Activated T-helper 1 cell treated with Interleukin-2 at 50 U/mL for 16 hours (primary cell): Measurements from ENCODE around the gene CLDN12.
"Not testable (repeated sequence)": the region's sequence is repeated elsewhere in the genome, so short reads cannot be mapped to it uniquely, and the experiment has no call there.

Source experiments
- DNase-seq: peaks from one replicate; pipeline ENCODE4 v3.0.0-alpha.2; 2020; ENCODE audit warnings: low read depth

Gene CLDN12

DNA sequence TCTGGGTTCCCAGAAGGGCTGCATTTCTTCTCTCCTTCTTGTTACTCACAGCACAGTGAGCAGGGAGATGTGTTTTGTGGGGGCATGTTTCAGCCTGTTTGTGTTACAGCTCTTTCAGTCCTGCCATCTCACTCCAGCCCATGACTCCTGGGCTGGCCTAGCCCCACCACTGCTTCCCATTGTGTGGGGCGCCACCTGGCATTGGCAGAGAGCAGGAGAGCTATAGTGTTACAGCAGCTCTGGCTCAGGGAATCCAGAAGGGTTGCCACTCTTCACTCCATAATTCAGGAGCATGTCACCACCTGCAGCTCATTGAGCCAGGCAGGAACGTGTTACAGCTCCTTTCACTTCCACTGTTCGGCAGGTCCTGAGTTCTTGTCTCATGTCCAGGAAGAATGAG, 30.0 kb downstream of the CLDN12 start:
- no peak for DNase-seq

DNA sequence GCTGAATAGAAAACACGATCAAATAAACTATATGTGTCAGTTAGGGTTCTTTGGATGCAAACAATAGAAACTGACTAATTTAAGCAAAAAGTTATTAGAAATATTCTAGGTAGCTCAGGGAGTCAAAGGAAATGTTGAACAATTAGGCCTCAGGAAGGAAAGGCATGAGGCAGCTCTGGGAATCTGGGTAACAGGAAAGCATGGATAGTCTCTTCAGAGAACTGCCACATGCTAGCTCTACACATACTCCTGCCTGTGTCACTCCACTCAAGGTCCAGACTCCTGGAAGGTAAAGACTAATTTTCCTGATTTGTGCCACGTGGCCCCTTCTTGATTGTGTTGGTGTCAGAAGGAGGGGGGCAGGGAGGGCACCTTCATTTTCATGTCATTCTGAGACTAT, 42.4 kb downstream of the CLDN12 start:
- no peak for DNase-seq

DNA sequence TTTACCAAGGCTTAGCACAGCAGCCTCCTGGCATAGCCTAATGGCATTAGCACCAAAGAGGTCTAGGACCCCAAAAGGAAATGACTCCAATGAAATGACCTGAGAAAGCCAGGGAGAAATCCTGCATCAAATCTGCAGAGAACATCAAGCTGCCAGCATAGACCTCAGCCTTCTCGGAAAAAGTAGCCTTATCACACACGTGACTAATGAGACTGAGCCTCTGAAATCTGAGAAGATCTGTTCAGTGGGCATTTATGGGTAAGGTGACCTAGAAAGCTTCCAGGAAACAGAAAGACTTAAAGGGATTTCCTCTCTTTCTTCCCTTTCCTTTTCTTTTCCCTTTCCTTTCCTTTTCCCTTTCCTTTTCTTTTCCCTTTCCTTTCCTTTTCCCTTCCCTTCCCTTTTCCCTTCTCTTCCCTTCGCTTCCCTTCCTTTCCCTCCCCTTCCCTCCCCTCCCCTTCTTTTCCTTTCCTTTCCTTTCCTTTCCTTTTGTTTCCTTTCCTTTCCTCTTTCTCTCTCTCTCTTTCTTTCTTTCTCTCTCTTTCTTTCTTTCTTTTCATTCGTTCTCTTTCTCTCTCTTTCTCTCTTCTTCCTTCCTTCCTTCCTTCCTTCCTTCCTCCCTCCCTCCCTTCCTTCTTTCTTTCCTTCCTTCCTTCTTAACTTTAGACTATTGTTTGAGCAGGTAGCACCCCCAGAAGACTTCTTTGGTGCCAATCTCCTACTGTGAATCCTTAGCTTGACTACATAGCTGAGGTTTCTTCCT, 43.1 kb downstream of the CLDN12 start:
- no peak for DNase-seq

DNA sequence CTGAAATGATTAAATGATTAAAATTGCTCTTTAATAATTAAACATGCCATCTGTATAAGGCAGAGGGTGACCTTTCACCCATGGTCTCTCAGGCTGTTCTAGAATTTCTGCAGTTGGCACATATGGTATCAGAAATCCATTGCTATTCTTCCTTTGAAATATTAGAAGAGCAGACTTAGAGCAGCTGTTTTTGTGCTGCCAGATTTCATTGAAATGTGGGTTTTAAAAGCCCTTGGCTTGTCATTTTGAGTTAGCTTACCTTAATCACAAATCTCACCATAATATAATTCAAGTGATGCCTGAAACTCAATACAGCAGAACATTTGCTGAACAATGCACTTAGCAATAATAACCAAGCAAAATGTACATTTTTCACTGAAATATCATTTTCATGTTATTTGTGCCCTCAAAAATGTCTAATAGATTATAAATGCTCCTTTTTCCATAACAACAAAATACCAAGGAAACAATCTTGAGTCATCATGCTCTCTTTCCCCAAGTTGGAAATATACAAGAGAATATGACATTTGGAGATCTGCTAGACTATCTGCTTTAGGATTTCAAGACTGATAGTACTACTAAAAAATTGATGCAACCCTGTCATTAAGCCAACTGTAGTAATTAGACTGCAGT, 50.1 kb downstream of the CLDN12 start:
- no peak for DNase-seq

DNA sequence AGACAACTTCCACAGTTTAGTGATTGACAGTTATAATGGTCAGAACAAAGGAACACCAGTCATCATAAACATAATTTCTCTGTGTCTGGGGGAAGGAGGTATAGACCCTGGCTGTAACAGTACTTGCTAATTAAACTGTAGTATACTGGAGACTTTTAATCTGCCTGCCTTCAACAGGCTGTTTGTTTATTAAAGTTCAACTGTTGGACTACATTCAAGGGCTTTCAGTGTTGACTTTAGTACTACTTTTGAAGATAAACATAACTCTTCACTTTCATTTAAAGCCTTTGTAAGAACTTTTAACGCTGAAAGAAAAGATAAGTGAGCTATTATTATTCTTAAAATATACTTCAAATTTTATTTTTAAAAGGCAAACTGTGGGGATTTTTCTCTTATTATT, 50.7 kb downstream of the CLDN12 start:
- no peak for DNase-seq

DNA sequence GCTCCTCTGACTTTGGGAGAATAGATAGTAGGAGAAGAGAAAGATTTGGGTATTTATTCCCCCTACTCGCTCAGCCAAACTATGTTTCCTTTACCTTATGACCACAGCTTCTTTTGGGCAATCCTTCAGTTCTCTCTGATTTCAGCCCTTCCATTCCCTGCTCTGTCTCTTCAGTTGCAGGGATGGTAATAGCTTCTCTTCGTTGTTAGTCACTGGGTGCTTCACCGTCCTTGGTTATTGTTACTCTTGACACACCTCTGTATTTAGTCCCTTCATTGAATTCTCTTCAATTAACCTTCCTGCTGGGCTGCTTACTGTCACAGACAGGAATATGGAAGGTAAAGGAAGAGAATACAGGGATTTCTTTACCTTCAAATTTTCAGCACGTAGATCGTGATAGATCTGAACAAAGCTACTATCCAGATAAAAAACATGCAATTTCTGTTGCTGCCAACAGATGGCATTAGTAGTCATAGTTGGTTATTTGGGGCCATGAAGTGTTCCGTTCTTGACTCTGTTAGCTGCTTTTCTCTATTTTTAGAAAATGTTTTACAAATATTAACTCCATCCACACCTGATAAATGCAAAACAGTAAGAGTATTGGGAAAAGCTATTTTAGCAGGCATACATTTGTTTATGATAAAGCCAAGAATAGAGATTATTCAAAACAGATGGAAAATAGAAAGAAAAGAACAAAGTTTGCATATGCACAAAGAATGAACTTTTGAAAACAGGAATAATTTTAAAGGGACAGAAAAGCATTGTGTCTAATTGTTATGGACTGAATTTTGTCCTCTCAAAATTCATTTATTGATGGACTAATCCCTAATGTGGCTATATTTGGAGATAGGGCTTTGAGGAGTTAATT, 52.1 kb downstream of the CLDN12 start:
- no peak for DNase-seq

DNA sequence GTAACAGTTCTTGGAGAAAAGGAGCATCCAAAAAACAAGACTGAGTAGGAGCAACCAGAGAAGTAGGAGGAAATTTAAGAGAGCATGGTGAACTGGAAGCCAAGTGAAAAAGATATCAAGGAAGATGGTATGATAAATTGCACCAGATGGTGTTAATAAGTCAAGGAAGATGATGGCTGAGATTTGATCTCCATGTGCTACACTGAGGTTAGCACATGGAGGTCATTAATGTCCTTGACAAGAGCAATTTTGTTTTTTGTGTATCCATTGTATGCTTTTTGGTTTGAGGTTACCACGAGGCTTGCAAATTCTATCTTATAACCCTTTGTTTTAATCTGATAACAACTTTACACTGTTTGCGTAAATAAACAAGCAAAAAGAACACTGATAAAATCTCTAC, 54.8 kb downstream of the CLDN12 start:
- DNase-seq: no peak

DNA sequence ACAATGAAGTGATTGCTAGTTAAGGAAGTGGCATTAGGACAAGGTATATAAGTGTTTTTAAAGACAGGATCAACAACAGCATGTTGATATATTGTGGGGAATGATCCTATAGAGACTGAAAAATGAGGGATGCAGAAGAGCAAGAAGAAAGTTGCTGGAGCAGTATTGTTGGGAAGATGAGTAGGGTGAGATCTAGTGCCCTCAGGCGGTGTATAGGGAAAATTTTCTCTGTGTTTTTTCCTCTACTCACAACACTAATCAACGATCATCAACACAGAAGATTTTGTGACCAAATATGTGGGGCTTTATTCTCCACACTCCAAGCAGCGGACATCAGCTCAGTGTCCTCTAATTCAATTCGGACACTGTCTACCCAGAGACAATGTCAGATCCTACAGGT, 56.6 kb downstream of the CLDN12 start:
- DNase-seq: no peak

DNA sequence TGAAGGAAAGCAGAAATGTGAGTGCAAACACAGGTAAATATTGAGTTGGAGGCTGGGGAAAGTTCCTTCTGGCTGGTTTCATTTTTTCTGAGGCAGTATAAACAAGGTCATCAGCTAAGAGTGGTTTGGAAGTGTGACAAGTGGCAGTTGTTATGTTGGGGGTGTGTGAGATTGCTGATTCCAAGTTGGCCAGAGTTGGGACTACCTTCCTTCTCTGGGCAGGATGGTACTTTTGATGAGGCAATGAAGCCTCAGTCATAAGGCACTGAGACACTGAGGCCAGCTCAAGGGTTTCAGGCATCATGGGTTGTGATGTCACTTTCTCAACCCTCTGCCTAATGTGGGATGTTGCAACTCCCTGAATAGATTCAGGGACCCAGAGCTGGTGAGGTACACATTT, 58.0 kb downstream of the CLDN12 start:
- no peak for DNase-seq

DNA sequence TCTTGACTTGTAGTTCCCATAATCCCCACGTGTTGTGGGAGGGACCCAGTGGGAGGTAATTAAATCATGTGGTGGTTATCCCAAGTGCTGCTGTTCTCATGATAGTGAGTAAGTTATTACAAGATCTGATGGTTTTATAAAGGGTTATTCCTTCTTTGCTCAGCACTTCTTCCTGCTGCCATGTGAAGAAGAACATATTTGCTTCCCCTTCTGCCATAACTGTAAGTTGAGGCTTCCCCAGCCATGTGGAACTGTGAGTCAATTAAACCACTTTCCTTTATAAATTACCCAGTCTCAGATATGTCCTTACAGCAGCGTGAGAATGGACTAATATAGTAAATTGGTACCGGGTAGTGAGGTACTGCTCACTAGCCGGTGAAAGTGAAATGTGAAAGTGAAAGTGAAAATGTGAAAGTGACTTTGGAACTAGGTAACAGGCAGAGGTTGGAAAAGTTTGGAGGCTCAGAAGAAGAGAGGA, 59.9 kb downstream of the CLDN12 start:
- DNase-seq: not testable (repeated sequence)
